ENCODE results near the gene OR11L1.

OR11L1 gene

DNA sequence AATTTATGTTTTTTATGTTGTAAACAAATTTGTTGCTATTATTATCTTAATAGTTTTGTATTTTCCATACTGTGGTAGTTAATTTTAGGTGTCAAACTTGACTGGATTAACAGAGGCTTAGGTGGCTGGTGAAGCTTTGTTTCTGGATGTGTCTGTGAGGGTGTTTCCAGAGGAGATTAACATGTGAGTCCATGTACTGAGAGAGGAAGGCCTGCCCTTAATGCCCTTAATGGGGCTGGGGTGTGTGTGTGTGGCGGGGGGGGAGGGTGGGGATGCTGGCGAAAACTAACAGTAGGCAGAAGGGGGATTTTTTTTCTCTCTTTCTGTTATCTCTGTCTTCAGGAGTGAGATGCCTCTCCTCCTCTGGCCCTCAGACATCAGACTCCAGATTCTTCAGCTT lies 19.6 kb downstream of the OR11L1 start:
- in situ Hi-C loops (cut with MboI; ENCODE audit: low sequenced_read_pairs) = no loop called here

DNA sequence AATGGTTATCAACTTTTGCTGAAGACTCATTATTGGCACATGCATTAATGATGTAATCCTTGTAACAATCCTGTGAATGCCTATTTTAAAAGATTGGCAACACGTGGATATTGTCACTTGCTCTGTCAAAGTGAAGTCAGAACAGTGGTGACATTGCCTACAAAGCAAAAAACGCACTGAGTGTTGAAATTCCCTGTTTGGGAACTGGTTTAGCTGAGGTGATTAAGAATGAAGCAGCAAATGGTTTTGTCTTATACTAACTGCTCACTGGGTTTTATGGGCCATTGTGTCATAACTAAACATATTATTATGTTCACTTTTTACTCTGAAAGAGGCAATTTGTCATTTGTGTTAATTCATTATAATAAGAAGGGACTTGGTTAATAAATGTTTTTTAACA lies 29.1 kb downstream of the OR11L1 start:
- in situ Hi-C loops (cut with MboI; ENCODE audit: low sequenced_read_pairs) = no loop called here

- in situ Hi-C loops (cut with MboI; ENCODE audit: low sequenced_read_pairs) = no loop called here
These were observed 44.2 kb downstream of the OR11L1 start for GRCh38 chr1:247797518-247797917.
